ENCODE data around the gene TRAF6. TPM values are rescaled to one million over a fixed set of nuclear protein-coding genes. Genes with fewer than 3 reads are reported as not detected.

TRAF6 gene
- polyA plus RNA-seq, 1 donor (not counting 4 experiments of a cell fraction or from before 2014, with no cell fraction given), result 15.1 TPM

GRCh38 chr11:36469881-36470802 lies 39.9 kb downstream of the TRAF6 start:
- dilution Hi-C loops (cut with MboI; ENCODE audit: extremely low pct_ligation_motif_present, low sequenced_read_pairs), result no loop called here
- H3K4me3 ChIP-seq (ENCODE audit: control insufficient read depth in 2 of 3, extremely low read depth in 1 of 3, insufficient read depth in 2 of 3, low read depth in 1 of 3, low read length in 3 of 3), result no peak overlapping the region
- peaks cover 16% of the 10 kb centered on the region for H3K4me1 ChIP-seq (ENCODE audit: control insufficient read depth, extremely low read depth, insufficient read depth, low read length)
- DNase-seq (ENCODE audit: low read depth, low spot score) (no peak), FAIRE-seq (peak; percentile 26)
- no peaks in the 10 kb centered on the region for H3K27me3 ChIP-seq (ENCODE audit: control insufficient read depth, extremely low read depth, insufficient read depth, low read length)
- H3K27ac ChIP-seq (ENCODE audit: control insufficient read depth, insufficient read depth, low read length), result no peak overlapping the region
- H3K9me1 ChIP-seq (ENCODE audit: control insufficient read depth, extremely low read depth, insufficient read depth, low read length), result no peaks in the 10 kb centered on the region
- H3K9me3 ChIP-seq (ENCODE audit: control insufficient read depth, low read depth, low read length), result no peaks in the 10 kb centered on the region
- no peak overlapping the region for H2AFZ ChIP-seq (ENCODE audit: control insufficient read depth, low read length)
- TF ChIP-seq CTCF (optimal IDR thresholded peaks at IDR 0.05 in 1 of 3, IDR thresholded peaks at IDR 0.05 in 1 of 3, conservative IDR thresholded peaks at IDR 0.05 in 1 of 3; ENCODE audit: extremely low read depth in 1 of 3, insufficient read depth in 2 of 3, low read length in 3 of 3), result no peak
- no peak for TF ChIP-seq EZH2 (IDR thresholded peaks at IDR 0.05; ENCODE audit: low read length)
- no peak overlapping the region for H3K9ac ChIP-seq (ENCODE audit: control insufficient read depth, extremely low read depth, insufficient read depth, low read length)
- no peaks in the 10 kb centered on the region for H3K79me2 ChIP-seq (ENCODE audit: control insufficient read depth, insufficient read depth, low read length)
- H3K36me3 ChIP-seq (ENCODE audit: control insufficient read depth in 2 of 2, extremely low read depth in 1 of 2, insufficient read depth in 2 of 2, low read length in 2 of 2), result peaks cover 0 to 4% of the 10 kb centered on the region in 2 experiments
- no peak overlapping the region for H3K4me2 ChIP-seq (ENCODE audit: control insufficient read depth, extremely low read depth, insufficient read depth, low read depth, low read length)
- H4K20me1 ChIP-seq (ENCODE audit: control insufficient read depth, extremely low read depth, insufficient read depth, low read length), result no peaks in the 10 kb centered on the region

GRCh38 chr11:36469063-36469462 lies 41.0 kb downstream of the TRAF6 start:
- Histone ChIP-seq H3K36me3 (ENCODE audit: control insufficient read depth in 2 of 2, extremely low read depth in 1 of 2, insufficient read depth in 2 of 2, low read length in 2 of 2) (peaks cover 0 to 4% of the 10 kb centered on the region in 2 experiments), H2AFZ (ENCODE audit: control insufficient read depth, low read length) (no peak overlapping the region), H3K27ac (ENCODE audit: control insufficient read depth, insufficient read depth, low read length) (no peak overlapping the region), H4K20me1 (ENCODE audit: control insufficient read depth, extremely low read depth, insufficient read depth, low read length) (no peaks in the 10 kb centered on the region), H3K27me3 (ENCODE audit: control insufficient read depth, extremely low read depth, insufficient read depth, low read length) (no peaks in the 10 kb centered on the region), H3K4me3 (ENCODE audit: control insufficient read depth in 2 of 3, extremely low read depth in 1 of 3, insufficient read depth in 2 of 3, low read depth in 1 of 3, low read length in 3 of 3) (no peak overlapping the region), H3K4me2 (ENCODE audit: control insufficient read depth, extremely low read depth, insufficient read depth, low read depth, low read length) (no peak overlapping the region), H3K4me1 (ENCODE audit: control insufficient read depth, extremely low read depth, insufficient read depth, low read length) (peaks cover 11% of the 10 kb centered on the region), H3K9ac (ENCODE audit: control insufficient read depth, extremely low read depth, insufficient read depth, low read length) (no peak overlapping the region), H3K9me1 (ENCODE audit: control insufficient read depth, extremely low read depth, insufficient read depth, low read length) (no peaks in the 10 kb centered on the region), H3K79me2 (ENCODE audit: control insufficient read depth, insufficient read depth, low read length) (no peaks in the 10 kb centered on the region), H3K9me3 (ENCODE audit: control insufficient read depth, low read depth, low read length) (no peaks in the 10 kb centered on the region)
- DNase-seq (ENCODE audit: low read depth, low spot score), result no peak
- peak; percentile 28 to 45 (median 42) for TF ChIP-seq CTCF (optimal IDR thresholded peaks at IDR 0.05 in 1 of 3, IDR thresholded peaks at IDR 0.05 in 1 of 3, conservative IDR thresholded peaks at IDR 0.05 in 1 of 3; ENCODE audit: extremely low read depth in 1 of 3, insufficient read depth in 2 of 3, low read length in 3 of 3)
- TF ChIP-seq EZH2 (IDR thresholded peaks at IDR 0.05; ENCODE audit: low read length), result no peak
- FAIRE-seq, result no peak
- dilution Hi-C loops (cut with MboI; ENCODE audit: extremely low pct_ligation_motif_present, low sequenced_read_pairs), result no loop called here

Measured in keratinocyte (primary cell).